PC-3 (cell line): Measurements from ENCODE around the gene HCCS.

Experiments used
- EZH2 ChIP-seq: fragments of 300-600 bp; sonication (generic); IDR thresholded peaks from one replicate; pipeline ENCODE4 v1.6.1; 2017; ENCODE audit warnings: antibody characterized with exemption, mild to moderate bottlenecking, low read length; ENCODE audit not compliant: unreplicated experiment
- EZH2phosphoT487 ChIP-seq: fragments of 300-600 bp; sonication (generic); IDR thresholded peaks from 2 replicates; pipeline ENCODE4 v1.6.1; 2018; ENCODE audit warnings: mild to moderate bottlenecking, antibody characterized with exemption, low read length, borderline replicate concordance
- TF ChIP-seq, protein P1 (sequence below): fragments of 300-600 bp; sonication (generic); conservative IDR thresholded peaks from 2 replicates; pipeline ENCODE4 v1.5.1; 2017; ENCODE audit warnings: antibody characterized with exemption, low read depth, mild to moderate bottlenecking, low read length

DNA sequence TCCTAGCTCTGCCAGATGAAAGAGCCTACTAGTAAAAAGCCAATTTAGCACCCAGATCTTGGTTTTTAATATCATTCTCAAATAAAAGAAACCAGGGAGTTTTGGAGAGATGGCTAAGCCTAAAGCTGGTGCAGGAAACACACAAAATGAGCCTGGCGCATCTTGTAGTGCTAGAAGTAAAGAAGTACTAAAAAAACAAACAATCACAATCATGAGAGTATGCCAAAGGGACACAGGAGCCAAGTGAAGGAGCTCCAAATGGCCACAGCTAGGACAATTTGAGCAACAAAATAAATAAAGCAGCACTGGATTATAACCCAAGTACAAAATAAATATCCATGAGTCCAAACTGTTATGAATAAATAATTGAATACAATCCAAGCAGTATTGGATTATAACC lies 37.8 kb upstream of the HCCS start:
- TF ChIP-seq, protein P1, sequence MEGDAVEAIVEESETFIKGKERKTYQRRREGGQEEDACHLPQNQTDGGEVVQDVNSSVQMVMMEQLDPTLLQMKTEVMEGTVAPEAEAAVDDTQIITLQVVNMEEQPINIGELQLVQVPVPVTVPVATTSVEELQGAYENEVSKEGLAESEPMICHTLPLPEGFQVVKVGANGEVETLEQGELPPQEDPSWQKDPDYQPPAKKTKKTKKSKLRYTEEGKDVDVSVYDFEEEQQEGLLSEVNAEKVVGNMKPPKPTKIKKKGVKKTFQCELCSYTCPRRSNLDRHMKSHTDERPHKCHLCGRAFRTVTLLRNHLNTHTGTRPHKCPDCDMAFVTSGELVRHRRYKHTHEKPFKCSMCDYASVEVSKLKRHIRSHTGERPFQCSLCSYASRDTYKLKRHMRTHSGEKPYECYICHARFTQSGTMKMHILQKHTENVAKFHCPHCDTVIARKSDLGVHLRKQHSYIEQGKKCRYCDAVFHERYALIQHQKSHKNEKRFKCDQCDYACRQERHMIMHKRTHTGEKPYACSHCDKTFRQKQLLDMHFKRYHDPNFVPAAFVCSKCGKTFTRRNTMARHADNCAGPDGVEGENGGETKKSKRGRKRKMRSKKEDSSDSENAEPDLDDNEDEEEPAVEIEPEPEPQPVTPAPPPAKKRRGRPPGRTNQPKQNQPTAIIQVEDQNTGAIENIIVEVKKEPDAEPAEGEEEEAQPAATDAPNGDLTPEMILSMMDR = no peak
- TF ChIP-seq EZH2 = no peak
- TF ChIP-seq EZH2phosphoT487 = no peak
